22Rv1 (cell line): ENCODE results near the gene LIN28A.

Source experiments
- ZFX ChIP-seq: fragments of 450-650 bp; IDR thresholded peaks from 2 replicates; pipeline ENCODE4 v1.6.1; 2017; ENCODE audit warnings: antibody characterized with exemption, borderline replicate concordance
- TF ChIP-seq, protein P1 (sequence below): fragments of 450-650 bp; IDR thresholded peaks from 2 replicates; pipeline ENCODE4 v1.5.1; 2017; ENCODE audit warnings: mild to moderate bottlenecking

DNA sequence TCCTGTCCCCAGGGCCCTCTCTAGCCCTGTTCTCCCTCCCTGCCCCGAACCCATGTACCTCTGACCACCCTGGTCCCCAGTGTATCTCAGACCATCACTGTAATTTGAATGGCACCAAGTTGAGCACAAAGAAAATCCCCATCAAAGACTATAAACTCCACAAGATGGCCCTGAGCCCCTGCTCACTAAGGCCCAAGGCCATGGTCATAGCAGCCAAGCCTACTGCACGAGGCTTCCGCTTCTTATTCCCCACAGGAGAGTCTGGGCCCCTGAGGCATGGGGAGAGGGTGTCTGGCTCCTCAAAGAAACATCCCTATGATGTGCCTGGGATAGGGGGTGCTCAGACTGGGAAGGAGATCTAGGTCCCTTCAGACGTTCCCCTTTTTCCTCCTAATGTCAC, 42.6 kb upstream of the LIN28A start:
- TF ChIP-seq, protein P1, sequence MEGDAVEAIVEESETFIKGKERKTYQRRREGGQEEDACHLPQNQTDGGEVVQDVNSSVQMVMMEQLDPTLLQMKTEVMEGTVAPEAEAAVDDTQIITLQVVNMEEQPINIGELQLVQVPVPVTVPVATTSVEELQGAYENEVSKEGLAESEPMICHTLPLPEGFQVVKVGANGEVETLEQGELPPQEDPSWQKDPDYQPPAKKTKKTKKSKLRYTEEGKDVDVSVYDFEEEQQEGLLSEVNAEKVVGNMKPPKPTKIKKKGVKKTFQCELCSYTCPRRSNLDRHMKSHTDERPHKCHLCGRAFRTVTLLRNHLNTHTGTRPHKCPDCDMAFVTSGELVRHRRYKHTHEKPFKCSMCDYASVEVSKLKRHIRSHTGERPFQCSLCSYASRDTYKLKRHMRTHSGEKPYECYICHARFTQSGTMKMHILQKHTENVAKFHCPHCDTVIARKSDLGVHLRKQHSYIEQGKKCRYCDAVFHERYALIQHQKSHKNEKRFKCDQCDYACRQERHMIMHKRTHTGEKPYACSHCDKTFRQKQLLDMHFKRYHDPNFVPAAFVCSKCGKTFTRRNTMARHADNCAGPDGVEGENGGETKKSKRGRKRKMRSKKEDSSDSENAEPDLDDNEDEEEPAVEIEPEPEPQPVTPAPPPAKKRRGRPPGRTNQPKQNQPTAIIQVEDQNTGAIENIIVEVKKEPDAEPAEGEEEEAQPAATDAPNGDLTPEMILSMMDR: no peak
- TF ChIP-seq ZFX: no peak
